ENCODE results near the gene HRK.

GRCh38 chr12:116887897-116888296, 6.7 kb upstream of the HRK start:
- no peak for TF ChIP-seq CTCF (IDR thresholded peaks at IDR 0.05)
- TF ChIP-seq POLR2A (IDR thresholded peaks at IDR 0.05) = no peak

Data from gastroesophageal sphincter (tissue), 3 donors.